Right atrium auricular region (tissue), 2 donors: Measurements from ENCODE around the gene CSRP1. TPM values are rescaled to one million over a fixed set of nuclear protein-coding genes. Genes with fewer than 3 reads are reported as not detected.
"Not testable (repeated sequence)": the region's sequence is repeated elsewhere in the genome, so short reads cannot be mapped to it uniquely, and the experiment has no call there.

Source experiments
- DNase-seq: peaks from one replicate; pipeline ENCODE4 v3.0.0-alpha.2; 2019; ENCODE audit warnings: low spot score
- H3K27ac ChIP-seq, 2 donors: fragments of 200-600 bp; sonication (generic); 1 replicate in 1 of 2; 2 replicates in 1 of 2; pipeline ENCODE4 v1.5.1; 2016 to 2019
- H3K27me3 ChIP-seq, 2 donors: fragments of 200-600 bp; sonication (generic); one replicate each; pipeline versions ENCODE4 v1.5.1 to v1.6.0; 2017 to 2019
- H3K36me3 ChIP-seq: fragments of 200-600 bp; sonication (generic); one replicate; pipeline ENCODE4 v1.5.1; 2016
- H3K4me1 ChIP-seq, 2 donors: fragments of 200-600 bp; sonication (generic); one replicate each; pipeline versions ENCODE4 v1.5.1 to v1.6.0; 2017 to 2019
- H3K4me3 ChIP-seq, 2 donors: fragments of 200-600 bp; sonication (generic); 1 replicate in 1 of 2; 2 replicates in 1 of 2; pipeline ENCODE4 v1.5.1; 2017 to 2019; ENCODE audit warnings: mild to moderate bottlenecking in 1 of 2, moderate library complexity in 1 of 2
- H3K9me3 ChIP-seq, 2 donors: fragments of 200-600 bp; sonication (generic); one replicate each; pipeline ENCODE4 v1.5.1; 2019
- CTCF ChIP-seq, 2 donors: fragments of 200-600 bp; sonication (generic); IDR thresholded peaks; one replicate each; pipeline ENCODE4 v1.5.1; 2019; ENCODE audit warnings: antibody characterized with exemption in 2 of 2
- total RNA-seq, 2 donors: library from RNA; depleted of rRNA; stranded (reverse); fragments of >200 nt; gene quantifications; one replicate each; pipeline ENCODE4 v1.1.0, GENCODE V29; 2016

CSRP1 gene
- total RNA-seq, 2 donors from 2014 or later, result 138 to 719 TPM

DNA sequence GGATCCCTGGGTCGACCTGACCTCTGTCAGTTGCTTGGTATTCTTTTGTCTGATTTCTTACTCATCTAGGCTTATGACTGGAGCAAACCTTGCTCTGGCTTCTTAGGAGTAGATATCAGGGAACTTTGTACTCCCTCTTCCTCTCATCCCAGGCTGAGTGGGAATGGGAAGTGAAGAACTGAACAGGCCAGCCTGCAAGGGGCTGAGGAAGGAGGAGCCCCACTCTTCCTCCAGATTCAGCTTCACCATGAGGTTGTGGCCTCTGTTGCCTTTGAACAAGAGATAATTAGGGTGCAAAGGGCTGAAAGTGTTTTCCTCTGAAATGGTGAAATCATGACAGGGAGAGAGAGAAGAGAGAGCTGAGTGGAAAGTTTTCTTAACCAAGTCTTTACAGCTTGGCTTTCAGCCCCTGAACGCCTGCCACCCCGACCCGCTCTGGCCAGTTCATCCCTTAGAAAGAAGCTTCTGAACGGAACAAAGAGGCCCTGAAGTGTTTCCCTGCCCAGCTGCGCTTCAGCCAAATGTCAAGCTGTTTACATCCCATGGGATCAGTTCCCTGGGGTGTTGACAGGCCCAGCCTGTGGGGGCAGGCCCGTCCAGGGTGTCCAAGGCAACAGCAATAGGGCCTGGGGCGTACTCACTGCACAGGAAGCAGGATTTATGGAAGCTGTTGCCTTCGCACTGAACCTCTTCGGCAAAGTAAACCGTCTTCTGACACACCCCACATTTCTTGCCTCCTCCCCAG is 11.2 kb downstream of the CSRP1 start:
- H3K27me3 ChIP-seq, result no peaks in the 10 kb centered on the region
- DNase-seq, result no peak
- no peak overlapping the region for H3K4me3 ChIP-seq
- no peaks in the 10 kb centered on the region for H3K9me3 ChIP-seq
- peaks cover 24% of the 10 kb centered on the region for H3K36me3 ChIP-seq
- peaks cover 0 to 90% of the 10 kb centered on the region in 2 donors for H3K4me1 ChIP-seq
- no peak for TF ChIP-seq CTCF (IDR thresholded peaks at IDR 0.05)
- peak overlapping the region; percentile 77 to 86 for H3K27ac ChIP-seq

DNA sequence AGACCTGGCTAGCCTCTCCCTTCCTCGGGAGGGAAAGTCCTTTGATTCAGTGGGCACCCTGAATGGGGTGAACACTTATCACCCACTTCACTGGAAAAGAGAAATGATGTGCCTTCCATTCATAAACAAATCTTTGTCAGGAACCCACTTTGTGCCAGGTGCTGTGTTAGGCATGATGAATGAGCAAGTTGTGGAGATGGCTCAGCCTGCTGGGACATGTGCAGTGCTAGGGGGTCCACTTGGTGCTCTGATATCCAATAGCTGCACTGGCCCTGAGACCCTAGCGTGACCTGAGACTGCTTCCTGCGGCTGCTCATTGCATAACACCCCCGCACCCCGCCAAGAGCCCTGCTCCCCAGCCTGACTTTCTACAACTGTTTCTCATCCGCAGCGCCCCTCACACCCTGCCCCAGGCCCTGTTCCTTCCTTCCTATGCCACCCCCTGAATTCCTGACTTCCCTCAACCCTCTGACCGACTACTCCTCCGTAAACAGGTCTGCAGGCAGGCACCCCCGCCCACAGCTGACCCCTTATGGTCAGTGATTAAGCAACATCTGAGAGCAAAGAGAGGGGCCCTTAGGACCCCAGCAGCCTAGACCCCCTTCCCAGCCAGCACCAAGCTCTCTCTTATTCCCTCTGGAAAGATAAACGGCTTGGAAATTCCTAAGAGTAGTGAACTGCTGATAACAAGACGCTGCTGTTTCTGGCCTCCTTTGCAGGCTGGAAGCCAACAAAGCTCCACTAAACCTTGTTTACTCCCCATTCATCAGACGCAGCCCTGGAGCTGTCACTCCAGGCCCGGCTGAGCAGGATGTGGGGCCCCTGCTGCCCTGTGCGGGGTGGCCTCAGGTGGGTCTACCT is 12.9 kb downstream of the CSRP1 start:
- H3K27ac ChIP-seq, result peak overlapping the region; percentile 26 to 86
- DNase-seq, result no peak
- peaks cover 30% of the 10 kb centered on the region for H3K36me3 ChIP-seq
- no peaks in the 10 kb centered on the region for H3K9me3 ChIP-seq
- peaks cover 0 to 90% of the 10 kb centered on the region in 2 donors for H3K4me1 ChIP-seq
- no peak for TF ChIP-seq CTCF (IDR thresholded peaks at IDR 0.05)
- no peaks in the 10 kb centered on the region for H3K27me3 ChIP-seq
- H3K4me3 ChIP-seq, result no peak overlapping the region

- not testable (repeated sequence) for H3K4me3 ChIP-seq, DNase-seq, H3K27me3 ChIP-seq, H3K9me3 ChIP-seq
- Histone ChIP-seq H3K4me1 (peaks cover 0 to 91% of the 10 kb centered on the region in 2 donors), H3K27ac (peak overlapping the region in 1 of 2 donors; percentile 26), H3K36me3 (peaks cover 38% of the 10 kb centered on the region)
Measured at GRCh38 chr1:201493026-201493656, 13.8 kb downstream of the CSRP1 start.

GRCh38 chr1:201491896-201492511 is 14.9 kb downstream of the CSRP1 start:
- no peak for TF ChIP-seq CTCF (IDR thresholded peaks at IDR 0.05)
- H3K4me3 ChIP-seq, result no peak overlapping the region
- no peak for DNase-seq
- peak overlapping the region; percentile 20 to 30 for H3K27ac ChIP-seq
- H3K9me3 ChIP-seq, result no peaks in the 10 kb centered on the region
- peaks cover 49% of the 10 kb centered on the region for H3K36me3 ChIP-seq
- no peaks in the 10 kb centered on the region for H3K27me3 ChIP-seq
- H3K4me1 ChIP-seq, result peaks cover 0 to 89% of the 10 kb centered on the region in 2 donors

DNA sequence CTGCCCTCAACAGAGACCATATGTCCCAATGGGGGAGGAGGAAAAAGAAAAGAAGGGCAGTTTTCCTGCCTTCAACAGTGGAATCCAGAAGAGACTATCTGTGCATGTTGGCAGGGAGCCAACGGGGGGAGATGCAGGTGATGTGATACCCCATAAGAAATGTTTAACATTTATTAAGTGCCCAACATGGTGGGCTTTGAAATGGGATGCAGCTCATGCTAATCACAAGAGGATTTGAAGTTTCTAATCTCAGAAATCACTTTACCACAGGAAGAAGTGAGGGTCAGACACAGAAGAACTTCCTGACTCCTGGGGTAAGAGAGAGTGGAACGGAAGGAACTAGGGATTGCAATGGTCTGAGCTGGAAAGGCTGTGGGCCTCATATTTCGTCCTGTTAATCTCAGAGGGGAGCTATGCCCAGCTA is 16.2 kb downstream of the CSRP1 start:
- no peak for TF ChIP-seq CTCF (IDR thresholded peaks at IDR 0.05)
- Histone ChIP-seq H3K36me3 (peaks cover 61% of the 10 kb centered on the region), H3K27ac (peak overlapping the region; percentile 7 to 15), H3K9me3 (no peaks in the 10 kb centered on the region), H3K4me3 (no peak overlapping the region), H3K4me1 (peaks cover 0 to 84% of the 10 kb centered on the region in 2 donors), H3K27me3 (no peaks in the 10 kb centered on the region)
- no peak for DNase-seq
